Measurements from ENCODE around the gene PRMT7. TPM values are rescaled to one million over a fixed set of nuclear protein-coding genes. Genes with fewer than 3 reads are reported as not detected.
A peak's percentile ranks its signal among the peaks of the same experiment; 100 is the strongest.

The PRMT7 gene
- total and polyA plus RNA-seq, 2 experiments from 2014 or later = 27.2 to 49.6 TPM

GRCh38 chr16:68374961-68375660 is 64.3 kb downstream of the PRMT7 start:
- Histone ChIP-seq H3K27ac (no peak overlapping the region), H3K4me3 (no peak overlapping the region), H3F3A (ENCODE audit: insufficient read depth) (no peaks in the 10 kb centered on the region), H3K36me3 (ENCODE audit: low read depth) (no peaks in the 10 kb centered on the region), H2AFZ (no peak overlapping the region), H3K4me1 (ENCODE audit: insufficient read depth) (no peaks in the 10 kb centered on the region), H3K9ac (no peak overlapping the region), H3K9me2 (ENCODE audit: insufficient read depth) (no peaks in the 10 kb centered on the region), H4K20me1 (ENCODE audit: insufficient read depth) (no peaks in the 10 kb centered on the region), H3K9me3 (ENCODE audit: low read depth) (no peaks in the 10 kb centered on the region), H3K4me2 (ENCODE audit: unreplicated experiment) (no peak overlapping the region), H3K27me3 (replicated peaks; ENCODE audit: insufficient read depth) (no peaks in the 10 kb centered on the region), H3K79me2 (ENCODE audit: insufficient read depth) (no peaks in the 10 kb centered on the region)
- peak; percentile 24 for DNase-seq
- 49 to 52% methylated on average over 9 of the region's 9 CpGs for WGBS, 2 experiments (ENCODE audit: low coverage in 1 of 2, low lambda C conversion rate in 2 of 2, missing lambda C conversion rate in 2 of 2)
- in situ Hi-C loops (cut with MboI) = no loop called here
- TF ChIP-seq EZH2 (IDR thresholded peaks at IDR 0.05; ENCODE audit: insufficient read depth, poor library complexity, severe bottlenecking) (no peak), EZH2phosphoT487 (IDR thresholded peaks at IDR 0.05; ENCODE audit: insufficient read depth, low read depth) (no peak)

GRCh38 chr16:68375801-68376536 is 65.2 kb downstream of the PRMT7 start:
- in situ Hi-C loops (cut with MboI) = no loop called here
- Histone ChIP-seq H3K9me3 (ENCODE audit: low read depth) (no peaks in the 10 kb centered on the region), H3K36me3 (ENCODE audit: low read depth) (no peaks in the 10 kb centered on the region), H3K27ac (no peak overlapping the region), H3F3A (ENCODE audit: insufficient read depth) (no peaks in the 10 kb centered on the region), H3K4me2 (ENCODE audit: unreplicated experiment) (no peak overlapping the region), H3K9me2 (ENCODE audit: insufficient read depth) (no peaks in the 10 kb centered on the region), H2AFZ (no peak overlapping the region), H4K20me1 (ENCODE audit: insufficient read depth) (no peaks in the 10 kb centered on the region), H3K27me3 (replicated peaks; ENCODE audit: insufficient read depth) (no peaks in the 10 kb centered on the region), H3K79me2 (ENCODE audit: insufficient read depth) (no peaks in the 10 kb centered on the region), H3K9ac (no peak overlapping the region), H3K4me3 (no peak overlapping the region), H3K4me1 (ENCODE audit: insufficient read depth) (no peaks in the 10 kb centered on the region)
- DNase-seq = no peak
- 90 to 93% methylated on average over 11 of the region's 11 CpGs for WGBS, 2 experiments (ENCODE audit: low coverage in 1 of 2, low lambda C conversion rate in 2 of 2, missing lambda C conversion rate in 2 of 2)
- TF ChIP-seq EZH2 (IDR thresholded peaks at IDR 0.05; ENCODE audit: insufficient read depth, poor library complexity, severe bottlenecking) = no peak
- no peak for TF ChIP-seq EZH2phosphoT487 (IDR thresholded peaks at IDR 0.05; ENCODE audit: insufficient read depth, low read depth)

GRCh38 chr16:68376590-68376989 is 65.8 kb downstream of the PRMT7 start:
- H3K9ac ChIP-seq = no peak overlapping the region
- in situ Hi-C loops (cut with MboI) = no loop called here
- no peaks in the 10 kb centered on the region for H3K36me3 ChIP-seq (ENCODE audit: low read depth)
- no peaks in the 10 kb centered on the region for H3K9me3 ChIP-seq (ENCODE audit: low read depth)
- TF ChIP-seq EZH2 (IDR thresholded peaks at IDR 0.05; ENCODE audit: insufficient read depth, poor library complexity, severe bottlenecking) (no peak), EZH2phosphoT487 (IDR thresholded peaks at IDR 0.05; ENCODE audit: insufficient read depth, low read depth) (no peak)
- H2AFZ ChIP-seq = no peak overlapping the region
- no peak overlapping the region for H3K27ac ChIP-seq
- no peak overlapping the region for H3K4me2 ChIP-seq (ENCODE audit: unreplicated experiment)
- no peaks in the 10 kb centered on the region for H3K9me2 ChIP-seq (ENCODE audit: insufficient read depth)
- no peak for DNase-seq
- H3K4me3 ChIP-seq = no peak overlapping the region
- H3F3A ChIP-seq (ENCODE audit: insufficient read depth) = no peaks in the 10 kb centered on the region
- H3K79me2 ChIP-seq (ENCODE audit: insufficient read depth) = no peaks in the 10 kb centered on the region
- no peaks in the 10 kb centered on the region for H4K20me1 ChIP-seq (ENCODE audit: insufficient read depth)
- 62 to 77% methylated on average over 6 of the region's 6 CpGs for WGBS, 2 experiments (ENCODE audit: low coverage in 1 of 2, low lambda C conversion rate in 2 of 2, missing lambda C conversion rate in 2 of 2)
- no peaks in the 10 kb centered on the region for H3K27me3 ChIP-seq (replicated peaks; ENCODE audit: insufficient read depth)
- H3K4me1 ChIP-seq (ENCODE audit: insufficient read depth) = no peaks in the 10 kb centered on the region

- Histone ChIP-seq H3K27ac (no peak overlapping the region), H4K20me1 (ENCODE audit: insufficient read depth) (no peaks in the 10 kb centered on the region), H3K4me1 (ENCODE audit: insufficient read depth) (no peaks in the 10 kb centered on the region), H3K4me2 (ENCODE audit: unreplicated experiment) (no peak overlapping the region), H3K9me3 (ENCODE audit: low read depth) (no peaks in the 10 kb centered on the region), H3K27me3 (replicated peaks; ENCODE audit: insufficient read depth) (no peaks in the 10 kb centered on the region), H3K79me2 (ENCODE audit: insufficient read depth) (no peaks in the 10 kb centered on the region), H3K9ac (no peak overlapping the region), H2AFZ (no peak overlapping the region), H3F3A (ENCODE audit: insufficient read depth) (no peaks in the 10 kb centered on the region), H3K9me2 (ENCODE audit: insufficient read depth) (no peaks in the 10 kb centered on the region), H3K4me3 (no peak overlapping the region), H3K36me3 (ENCODE audit: low read depth) (no peaks in the 10 kb centered on the region)
- no peak for DNase-seq
- TF ChIP-seq EZH2phosphoT487 (IDR thresholded peaks at IDR 0.05; ENCODE audit: insufficient read depth, low read depth) (no peak), EZH2 (IDR thresholded peaks at IDR 0.05; ENCODE audit: insufficient read depth, poor library complexity, severe bottlenecking) (no peak)
- 85 to 87% methylated on average over 7 of the region's 7 CpGs for WGBS, 2 experiments (ENCODE audit: low coverage in 1 of 2, low lambda C conversion rate in 2 of 2, missing lambda C conversion rate in 2 of 2)
- in situ Hi-C loops (cut with MboI) = no loop called here
Observed at GRCh38 chr16:68377221-68377620, 66.4 kb downstream of the PRMT7 start.
